HCT116 (cell line): ENCODE measurements around the gene STRN3. TPM values are rescaled to one million over a fixed set of nuclear protein-coding genes. Genes with fewer than 3 reads are reported as not detected.
"Not testable (repeated sequence)": the region's sequence is repeated elsewhere in the genome, so short reads cannot be mapped to it uniquely, and the experiment has no call there.

ENCODE experiments used
- ATAC-seq: fragments of 200-7000 bp; cut with Tn5 transposase; 2 replicates; pipeline ENCODE4 v1.9.1; 2020; ENCODE audit warnings: mild to moderate bottlenecking, moderate library complexity
- BruUV-seq: library from RNA; stranded (reverse); fragments of 400-500 nt; replicated peaks from 2 replicates; lab custom pipeline; 2021; lab: Mats Ljungman, UMichigan
- CTCF ChIA-PET: fragments of 300-600 bp; sonication (Branson Sonifier 250); formaldehyde crosslinking; loops from one replicate; lab custom pipeline; 2021; ENCODE audit warnings: antibody characterized with exemption; lab: Charles Lee
- POLR2A ChIA-PET: fragments of 300-600, 350-600 bp; sonication (Branson Sonifier 250); formaldehyde crosslinking; loops from one replicate; lab custom pipeline; 2021; ENCODE audit warnings: antibody characterized with exemption; lab: Charles Lee
- RAD21 ChIA-PET, 2 experiments: fragments of 300-600 bp; sonication (Branson Sonifier 250); formaldehyde crosslinking; loops; one replicate each; lab custom pipeline; 2023; ENCODE audit warnings: low total read pairs in 2 of 2; ENCODE audit not compliant: uncharacterized antibody in 2 of 2, unreplicated experiment in 2 of 2, low non-redundant PET in 1 of 2; lab: Charles Lee
- DNase-seq: peaks from one replicate; pipeline ENCODE4 v3.0.0-alpha.2; 2010; ENCODE audit warnings: low read depth, low spot score
- H2AFZ ChIP-seq: fragments of 200-600 bp; shearing (Covaris generic), sonication (generic); 2 replicates; pipeline ENCODE4 v1.6.1; 2017; ENCODE audit warnings: low read depth, mixed run types, mixed read lengths, antibody characterized with exemption, low read length; ENCODE audit not compliant: poor library complexity, severe bottlenecking
- H3K27ac ChIP-seq: 2 replicates; pipeline ENCODE4 v1.5.1; 2012; ENCODE audit warnings: low read depth, low read length
- H3K27me3 ChIP-seq: fragments of 200-600 bp; sonication (generic); 2 replicates; pipeline ENCODE4 v1.6.1; 2016; ENCODE audit warnings: mixed run types, low read length, mixed read lengths; ENCODE audit not compliant: insufficient read depth
- H3K36me3 ChIP-seq, 2 experiments: fragments of 200-500 bp in 1 of 2; fragments of 200-600 bp in 1 of 2; sonication (Bioruptor generic) in 1 of 2; sonication (generic) in 1 of 2; 2 replicates each; pipeline versions ENCODE4 v1.5.1 to v1.6.1; 2014 to 2016; ENCODE audit warnings: low read length in 2 of 2, inconsistent platforms in 1 of 2, mixed read lengths in 1 of 2, mixed run types in 1 of 2; ENCODE audit not compliant: insufficient read depth in 2 of 2, control insufficient read depth in 1 of 2
- H3K4me1 ChIP-seq, 2 experiments: fragments of 200-600 bp in 1 of 2; sonication (generic) in 1 of 2; 2 replicates each; pipeline versions ENCODE4 v1.5.1 to v1.6.1; 2012 to 2017; ENCODE audit warnings: low read length in 2 of 2, inconsistent platforms in 1 of 2, mild to moderate bottlenecking in 1 of 2, mixed read lengths in 1 of 2, mixed run types in 1 of 2, moderate library complexity in 1 of 2; ENCODE audit not compliant: insufficient read depth in 2 of 2, control insufficient read depth in 1 of 2
- H3K4me2 ChIP-seq: fragments of 200-600 bp; sonication (generic); 2 replicates; pipeline ENCODE4 v1.6.1; 2017; ENCODE audit warnings: mixed run types, low read length, mixed read lengths
- H3K4me3 ChIP-seq, 2 experiments: fragments of 200-600 bp in 1 of 2; sonication (generic) in 1 of 2; replicated peaks in 1 of 2; 2 replicates each; pipeline ENCODE4 v1.5.1; 2011 to 2016; ENCODE audit warnings: low read length in 2 of 2, control low read depth in 1 of 2, low read depth in 1 of 2, mild to moderate bottlenecking in 1 of 2, mixed read lengths in 1 of 2, mixed run types in 1 of 2
- H3K79me2 ChIP-seq: fragments of 200-600 bp; sonication (generic); 2 replicates; pipeline ENCODE4 v1.6.1; 2017; ENCODE audit warnings: mild to moderate bottlenecking, mixed run types, low read length, moderate library complexity, mixed read lengths; ENCODE audit not compliant: insufficient read depth
- H3K9ac ChIP-seq: fragments of 200-600 bp; sonication (generic); 2 replicates; pipeline ENCODE4 v1.6.1; 2016; ENCODE audit warnings: low read length, mixed read lengths
- H3K9me2 ChIP-seq: fragments of 200-600 bp; sonication (generic), shearing (Covaris generic); 2 replicates; pipeline ENCODE4 v1.6.1; 2017; ENCODE audit warnings: mixed run types, mild to moderate bottlenecking, moderate library complexity; ENCODE audit not compliant: insufficient read depth
- H3K9me3 ChIP-seq, 2 experiments: fragments of 200-500 bp in 1 of 2; fragments of 200-600 bp in 1 of 2; sonication (Bioruptor generic) in 1 of 2; sonication (generic) in 1 of 2; 2 replicates each; pipeline ENCODE4 v1.6.1; 2014 to 2017; ENCODE audit warnings: low read length in 2 of 2, mixed read lengths in 2 of 2, inconsistent platforms in 1 of 2, low read depth in 1 of 2, mild to moderate bottlenecking in 1 of 2, mixed run types in 1 of 2, moderate library complexity in 1 of 2; ENCODE audit not compliant: control insufficient read depth in 1 of 2, insufficient read depth in 1 of 2
- H4K20me1 ChIP-seq: fragments of 200-600 bp; sonication (generic), shearing (Covaris generic); 2 replicates; pipeline ENCODE4 v1.6.1; 2017; ENCODE audit warnings: mixed run types, mild to moderate bottlenecking, moderate library complexity; ENCODE audit not compliant: insufficient read depth
- intact Hi-C: fragments of 100-400 bp; cut with micrococcal nuclease; formaldehyde crosslinking; loops from 2 replicates; pipeline ENCODE4 v1.10.0; 2022
- total RNA-seq: library from RNA; stranded (reverse); gene quantifications from one replicate; pipeline ENCODE4 v1.2.1, GENCODE V29; 2021; ENCODE audit not compliant: unreplicated experiment

Gene STRN3
- total RNA-seq, 1 experiment from 2014 or later = 43.4 TPM

GRCh38 chr14:30969796-30970195 lies 56.4 kb downstream of the STRN3 start:
- POLR2A ChIA-PET, ATAC-seq: not testable (repeated sequence)

DNA sequence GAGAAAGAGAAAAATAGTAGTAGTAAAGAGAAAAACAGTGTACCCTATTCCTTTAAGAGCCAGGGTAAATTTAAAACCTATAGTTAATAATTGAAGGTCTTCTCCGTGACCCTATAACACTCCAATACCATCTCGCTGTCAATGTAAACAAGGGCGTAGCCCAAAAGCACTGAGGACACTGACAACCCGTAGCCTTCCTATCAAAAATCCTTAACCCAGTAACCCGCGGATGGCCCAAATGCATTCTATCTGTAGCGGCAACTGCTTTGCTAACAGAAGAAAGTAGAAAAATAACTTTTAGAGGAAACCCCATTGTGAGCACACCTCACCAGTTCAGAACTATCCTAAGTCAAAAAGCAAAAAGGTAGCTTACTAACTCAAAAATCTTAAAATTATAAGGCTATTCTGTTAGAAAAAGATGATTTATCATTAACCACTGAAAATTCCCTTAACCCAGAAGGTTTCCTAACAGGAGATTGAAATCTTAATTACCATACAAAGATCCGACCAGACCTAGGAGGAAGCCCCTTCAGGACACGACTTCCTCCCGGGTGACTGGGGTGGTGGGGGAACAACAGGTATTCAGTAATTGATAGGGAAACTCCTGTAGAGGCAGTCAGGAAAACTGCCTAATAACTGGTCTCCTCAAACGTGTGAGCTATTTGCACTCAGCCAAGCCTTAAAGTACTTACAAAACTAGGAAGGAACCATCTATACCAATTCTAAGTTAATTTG lies 58.6 kb downstream of the STRN3 start:
- H3K36me3 ChIP-seq, CTCF ChIA-PET, intact Hi-C loops, H2AFZ ChIP-seq, H3K9me2 ChIP-seq, DNase-seq, H4K20me1 ChIP-seq, ATAC-seq, BruUV-seq, H3K9me3 ChIP-seq, RAD21 ChIA-PET, H3K27me3 ChIP-seq: not testable (repeated sequence)
- Histone ChIP-seq H3K9ac (peak overlapping the region; percentile 82), H3K79me2 (peaks cover 95% of the 10 kb centered on the region), H3K4me1 (peaks cover 47 to 95% of the 10 kb centered on the region in 2 experiments), H3K27ac (peak overlapping the region; percentile 88), H3K4me3 (peak overlapping the region; percentile 61 to 69), H3K4me2 (peak overlapping the region; percentile 95)
- POLR2A ChIA-PET = interaction anchor here (1.4 kb wide), 1 partner anchor 64 kb away, joined by 4 read pairs; no protein-coding TSS in a partner anchor

More at GRCh38 chr14:30969796-30970195, 56.4 kb downstream of the STRN3 start:
- H3K27me3 ChIP-seq, H3K9me3 ChIP-seq, H3K36me3 ChIP-seq, CTCF ChIA-PET, H3K4me3 ChIP-seq, H3K9ac ChIP-seq, RAD21 ChIA-PET, H3K9me2 ChIP-seq, H2AFZ ChIP-seq, H4K20me1 ChIP-seq, intact Hi-C loops, DNase-seq, BruUV-seq, H3K4me2 ChIP-seq: not testable (repeated sequence)
- H3K4me1 ChIP-seq = peaks cover 45 to 98% of the 10 kb centered on the region in 2 experiments
- H3K79me2 ChIP-seq = peaks cover 95% of the 10 kb centered on the region
- H3K27ac ChIP-seq = 0 out of 2 replicates have a peak overlapping the region, but pooled peaks have one; percentile 22
